HepG2 (cell line): ENCODE data around the gene IHH. TPM values are rescaled to one million over a fixed set of nuclear protein-coding genes. Genes with fewer than 3 reads are reported as not detected.

Experiments used
- AFF4 ChIP-seq: sonication (generic); formaldehyde crosslinking; IDR thresholded peaks from 2 replicates; pipeline ENCODE4 v1.4.0; 2020; ENCODE audit warnings: missing genetic modification reagents
- HDAC6 ChIP-seq: fragments of 200-600 bp; sonication (generic); IDR thresholded peaks from 2 replicates; pipeline ENCODE4 v1.7.0; 2017; ENCODE audit warnings: mild to moderate bottlenecking, antibody characterized with exemption, low read length, low read depth
- LBX2 ChIP-seq: sonication (generic); formaldehyde crosslinking; IDR thresholded peaks from 2 replicates; pipeline ENCODE4 v1.5.0; 2020; ENCODE audit warnings: missing genetic modification reagents, mild to moderate bottlenecking, borderline replicate concordance
- RNF219 ChIP-seq: sonication (generic); formaldehyde crosslinking; IDR thresholded peaks from 2 replicates; pipeline ENCODE4 v1.5.0; 2020; ENCODE audit warnings: mild to moderate bottlenecking, missing genetic modification reagents
- SP4 ChIP-seq: sonication (generic); formaldehyde crosslinking; IDR thresholded peaks from 2 replicates; pipeline ENCODE4 v1.8.1; 2023; ENCODE audit warnings: mild to moderate bottlenecking, missing genetic modification reagents
- UBTF ChIP-seq: sonication (generic); formaldehyde crosslinking; IDR thresholded peaks from 2 replicates; pipeline ENCODE4 v1.4.0; 2020; ENCODE audit warnings: mild to moderate bottlenecking, missing genetic modification reagents
- ZNF205 ChIP-seq: IDR thresholded peaks from 2 replicates; pipeline ENCODE4 v1.6.1; 2018; ENCODE audit warnings: missing biosample characterization, missing genetic modification reagents
- ZNF407 ChIP-seq: sonication (generic); formaldehyde crosslinking; IDR thresholded peaks from one replicate; pipeline ENCODE4 v1.5.1; 2020; ENCODE audit warnings: mild to moderate bottlenecking, missing genetic modification reagents; ENCODE audit errors: not compliant biosample characterization
- ZNF567 ChIP-seq: sonication (generic); formaldehyde crosslinking; IDR thresholded peaks from 2 replicates; pipeline ENCODE4 v1.8.1; 2023; ENCODE audit warnings: mild to moderate bottlenecking, missing genetic modification reagents, borderline replicate concordance
- polyA plus RNA-seq, 8 experiments: library from polyadenylated mRNA; depleted of rRNA in 3 of 8; stranded (reverse) in 7 of 8; unstranded in 1 of 8; fragments of >200 nt; fragmentation: Illumina TruSeq in 4 of 8; extraction: Trizol in 4 of 8; gene quantifications; 2 replicates each; pipeline versions ENCODE4 v1.2.1 to v1.2.3, GENCODE V29; 2011 to 2016; ENCODE audit warnings: low read depth in 4 of 8, missing spikeins in 1 of 8, mixed read lengths in 1 of 8; ENCODE audit not compliant: insufficient read depth in 1 of 8
- total RNA-seq, 5 experiments: library from RNA; depleted of rRNA; stranded (reverse); fragments of >200 nt; fragmentation: Illumina TruSeq; extraction: Trizol; gene quantifications; 2 replicates each; pipeline ENCODE4 v1.2.3, GENCODE V29; 2016; ENCODE audit warnings: low read depth in 1 of 5

IHH gene
- total and polyA plus RNA-seq, 2 of the 13 experiments (the other 11 are each of a cell fraction or from before 2014, with no cell fraction given): 0.42 TPM; not detected in 1

GRCh38 chr2:219060821-219061791, at the start of gene IHH (continued):
- TF ChIP-seq ZNF407 (CRISPR knock-in tag) (no peak), UBTF (CRISPR knock-in tag) (peak; percentile 65; the same call in 1 of the 2 replicates), LBX2 (CRISPR knock-in tag) (no peak), HDAC6 (no peak), ZNF567 (CRISPR knock-in tag) (no peak), ZNF205 (CRISPR knock-in tag) (no peak), SP4 (no peak), RNF219 (no peak), AFF4 (CRISPR knock-in tag) (no peak)
